GM23338 (cell line): ENCODE data around the gene C12orf56. TPM values are rescaled to one million over a fixed set of nuclear protein-coding genes. Genes with fewer than 3 reads are reported as not detected.

Experiments used
- ATAC-seq: fragments of 200-7000 bp; cut with Tn5 transposase; 3 replicates; pipeline ENCODE4 v1.9.1; 2020
- DNase-seq: peaks from one replicate; pipeline ENCODE4 v3.0.0-alpha.2; 2015; ENCODE audit warnings: low spot score
- H2AFZ ChIP-seq: fragments of 200-600 bp; sonication (generic); 2 replicates; pipeline ENCODE4 v1.8.0; 2016; ENCODE audit warnings: antibody characterized with exemption, mild to moderate bottlenecking, moderate library complexity
- H3F3A ChIP-seq: fragments of 200-600 bp; sonication (generic); replicated peaks from 2 replicates; pipeline ENCODE4 v1.8.0; 2017; ENCODE audit warnings: antibody characterized with exemption, mixed run types, low read depth
- H3K27ac ChIP-seq: fragments of 200-600 bp; sonication (generic); 2 replicates; pipeline ENCODE4 v1.6.1; 2016; ENCODE audit warnings: low read depth
- H3K27me3 ChIP-seq: fragments of 200-600 bp; sonication (generic); 2 replicates; pipeline ENCODE4 v1.8.0; 2016; ENCODE audit warnings: mild to moderate bottlenecking, mixed run types, moderate library complexity; ENCODE audit not compliant: insufficient read depth
- H3K36me3 ChIP-seq: fragments of 200-600 bp; sonication (generic); 2 replicates; pipeline ENCODE4 v1.8.0; 2016; ENCODE audit warnings: mild to moderate bottlenecking; ENCODE audit not compliant: insufficient read depth
- H3K4me1 ChIP-seq: fragments of 200-600 bp; sonication (generic); 2 replicates; pipeline ENCODE4 v1.8.0; 2016; ENCODE audit warnings: mild to moderate bottlenecking, moderate library complexity; ENCODE audit not compliant: insufficient read depth
- H3K4me2 ChIP-seq: fragments of 200-600 bp; sonication (generic); 2 replicates; pipeline ENCODE4 v1.7.1; 2017; ENCODE audit warnings: mixed run types
- H3K4me3 ChIP-seq: fragments of 200-600 bp; sonication (generic); 2 replicates; pipeline ENCODE4 v1.6.1; 2016; ENCODE audit warnings: mixed run types
- H3K79me2 ChIP-seq: fragments of 200-600 bp; sonication (generic); replicated peaks from 2 replicates; pipeline ENCODE4 v1.8.0; 2017; ENCODE audit warnings: mild to moderate bottlenecking; ENCODE audit not compliant: insufficient read depth
- H3K9me2 ChIP-seq: fragments of 200-600 bp; sonication (generic); 2 replicates; pipeline ENCODE4 v1.8.0; 2017; ENCODE audit not compliant: insufficient read depth
- H4K20me1 ChIP-seq: fragments of 200-600 bp; sonication (generic); replicated peaks from 2 replicates; pipeline ENCODE4 v1.8.0; 2017; ENCODE audit warnings: mild to moderate bottlenecking; ENCODE audit not compliant: insufficient read depth
- H3K27ac Mint-ChIP-seq: 2 replicates; pipeline ENCODE4 v1.8.0; 2020; ENCODE audit warnings: inconsistent platforms, mild to moderate bottlenecking, moderate library complexity, mixed read lengths
- H3K27me3 Mint-ChIP-seq: 3 replicates; pipeline ENCODE4 v1.8.0; 2022; ENCODE audit warnings: low read depth, mild to moderate bottlenecking, moderate library complexity, mixed read lengths, inconsistent platforms; ENCODE audit not compliant: insufficient read depth, poor library complexity
- H3K36me3 Mint-ChIP-seq: 3 replicates; pipeline ENCODE4 v1.8.0; 2021; ENCODE audit warnings: low read depth, mild to moderate bottlenecking, inconsistent platforms, moderate library complexity, mixed read lengths
- H3K4me1 Mint-ChIP-seq: 3 replicates; pipeline ENCODE4 v1.8.0; 2020; ENCODE audit warnings: mild to moderate bottlenecking, inconsistent platforms, mixed read lengths
- H3K4me3 Mint-ChIP-seq: 3 replicates; pipeline ENCODE4 v1.8.0; 2021; ENCODE audit warnings: moderate library complexity, mild to moderate bottlenecking, inconsistent platforms, mixed read lengths
- H3K9me3 Mint-ChIP-seq: 3 replicates; pipeline ENCODE4 v1.8.0; 2020; ENCODE audit warnings: moderate library complexity, mild to moderate bottlenecking, inconsistent platforms, mixed read lengths
- CREB1 ChIP-seq: fragments of 250-450 bp; sonication (Bioruptor Pico); IDR thresholded peaks from 2 replicates; pipeline ENCODE4 v1.5.0; 2020; ENCODE audit warnings: low read depth, mild to moderate bottlenecking, moderate library complexity
- CTCF ChIP-seq, 2 experiments: fragments of 200-600 bp in 1 of 2; sonication (generic) in 1 of 2; conservative IDR thresholded peaks; 2 replicates each; pipeline versions ENCODE4 v1.5.1 to v1.6.1; 2016 to 2017; ENCODE audit warnings: antibody characterized with exemption in 2 of 2, low read depth in 2 of 2, mild to moderate bottlenecking in 2 of 2, moderate library complexity in 1 of 2
- EZH2 ChIP-seq: fragments of 200-600 bp; sonication (generic); IDR thresholded peaks from one replicate; pipeline ENCODE4 v1.8.0; 2017; ENCODE audit warnings: antibody characterized with exemption, mild to moderate bottlenecking, low read depth; ENCODE audit not compliant: unreplicated experiment
- EZH2phosphoT487 ChIP-seq: fragments of 200-600 bp; sonication (generic); IDR thresholded peaks from one replicate; pipeline ENCODE4 v1.8.1; 2018; ENCODE audit warnings: antibody characterized with exemption; ENCODE audit not compliant: unreplicated experiment
- POLR2AphosphoS5 ChIP-seq: IDR thresholded peaks from 2 replicates; pipeline ENCODE4 v1.6.1; 2016; ENCODE audit warnings: antibody characterized with exemption, low read depth
- STAT1 ChIP-seq: IDR thresholded peaks from one replicate; pipeline ENCODE4 v1.6.1; 2016; ENCODE audit warnings: antibody characterized with exemption; ENCODE audit not compliant: unreplicated experiment
- ZNF114 ChIP-seq: fragments of 250-450 bp; sonication (Bioruptor Pico); IDR thresholded peaks from 2 replicates; pipeline ENCODE4 v1.5.0; 2020; ENCODE audit warnings: mild to moderate bottlenecking, moderate library complexity
- ZNF331 ChIP-seq: fragments of 250-450 bp; sonication (Bioruptor Pico); IDR thresholded peaks from 2 replicates; pipeline ENCODE4 v1.5.0; 2020; ENCODE audit warnings: low read depth, mild to moderate bottlenecking, moderate library complexity
- ZNF462 ChIP-seq: fragments of 250-450 bp; sonication (Bioruptor Pico); IDR thresholded peaks from 2 replicates; pipeline ENCODE4 v1.5.0; 2020; ENCODE audit warnings: mild to moderate bottlenecking, moderate library complexity
- polyA plus RNA-seq: library from polyadenylated mRNA; unstranded; fragments of >200 nt; fragmentation: Nextera tagmentation; extraction: Ambion mirVana; gene quantifications from 2 replicates; pipeline ENCODE4 v1.2.1, GENCODE V29; 2016
- total RNA-seq: library from RNA; depleted of rRNA; stranded (reverse); fragments of >200 nt; shearing (Covaris generic); gene quantifications from 2 replicates; pipeline ENCODE4 v1.2.3, GENCODE V29; 2014
- TF ChIP-seq, protein P1 (sequence below): IDR thresholded peaks from 2 replicates; pipeline ENCODE4 v1.6.1; 2016; ENCODE audit warnings: antibody characterized with exemption
- TF ChIP-seq, protein P2 (sequence below): IDR thresholded peaks from one replicate; pipeline ENCODE4 v1.6.1; 2018; ENCODE audit warnings: antibody characterized with exemption; ENCODE audit not compliant: unreplicated experiment

C12orf56 gene
- total and polyA plus RNA-seq, 2 experiments from 2014 or later, result 6.4 to 9.3 TPM

DNA sequence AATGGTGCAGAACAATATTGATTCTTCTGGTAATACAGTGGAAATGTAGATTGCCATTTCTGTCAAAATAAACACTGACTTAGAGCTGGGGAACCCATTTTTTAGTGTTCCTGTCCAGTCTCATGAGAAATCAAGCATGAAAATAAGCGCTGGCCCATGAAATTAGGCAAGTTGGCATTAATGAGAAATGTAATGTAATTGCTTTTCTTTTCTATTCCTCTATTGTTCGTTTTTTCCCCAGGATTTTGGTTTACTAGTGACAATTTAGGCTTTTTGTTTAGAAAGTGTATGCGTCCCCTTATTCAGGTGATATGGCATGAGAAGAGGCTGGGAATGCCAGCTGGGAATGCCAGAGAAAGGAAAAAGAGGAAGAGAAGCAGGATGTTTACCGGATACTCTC lies 104.0 kb downstream of the C12orf56 start (continued):
- no peak for TF ChIP-seq ZNF462 (CRISPR knock-in tag)
- no peak for TF ChIP-seq EZH2
- TF ChIP-seq ZNF331 (CRISPR knock-in tag), result no peak
- TF ChIP-seq EZH2phosphoT487, result no peak
- TF ChIP-seq CTCF (conservative IDR thresholded peaks at IDR 0.05; ENCODE audit: low read depth in 2 of 2), result no peak
- TF ChIP-seq ZNF114 (CRISPR knock-in tag), result no peak

GRCh38 chr12:64284256-64284655 lies 106.3 kb downstream of the C12orf56 start:
- no peak overlapping the region for H3K27ac ChIP-seq
- H3K27ac Mint-ChIP-seq, result no peak overlapping the region
- H3K4me3 ChIP-seq, result no peak overlapping the region
- no peaks in the 10 kb centered on the region for H3K4me1 Mint-ChIP-seq
- no peaks in the 10 kb centered on the region for H3K36me3 ChIP-seq
- H3K36me3 Mint-ChIP-seq, result no peaks in the 10 kb centered on the region; the same call in 2 of the 3 replicates
- DNase-seq (no peak), ATAC-seq (no peak)
- H2AFZ ChIP-seq, result no peak overlapping the region
- no peaks in the 10 kb centered on the region for H3K27me3 ChIP-seq
- H3K9me2 ChIP-seq, result no peaks in the 10 kb centered on the region
- H3K27me3 Mint-ChIP-seq, result no peaks in the 10 kb centered on the region
- H3K4me1 ChIP-seq, result no peaks in the 10 kb centered on the region
- no peaks in the 10 kb centered on the region for H3K79me2 ChIP-seq
- H3K4me3 Mint-ChIP-seq, result no peak overlapping the region
- no peaks in the 10 kb centered on the region for H3F3A ChIP-seq
- H4K20me1 ChIP-seq, result no peaks in the 10 kb centered on the region; the same call in 1 of the 2 replicates
- no peak overlapping the region for H3K4me2 ChIP-seq
- H3K9me3 Mint-ChIP-seq, result peaks cover 7% of the 10 kb centered on the region
- TF ChIP-seq POLR2AphosphoS5 (no peak), ZNF331 (CRISPR knock-in tag) (no peak), STAT1 (no peak), EZH2 (no peak), CREB1 (CRISPR knock-in tag) (no peak)
- TF ChIP-seq, protein P1, sequence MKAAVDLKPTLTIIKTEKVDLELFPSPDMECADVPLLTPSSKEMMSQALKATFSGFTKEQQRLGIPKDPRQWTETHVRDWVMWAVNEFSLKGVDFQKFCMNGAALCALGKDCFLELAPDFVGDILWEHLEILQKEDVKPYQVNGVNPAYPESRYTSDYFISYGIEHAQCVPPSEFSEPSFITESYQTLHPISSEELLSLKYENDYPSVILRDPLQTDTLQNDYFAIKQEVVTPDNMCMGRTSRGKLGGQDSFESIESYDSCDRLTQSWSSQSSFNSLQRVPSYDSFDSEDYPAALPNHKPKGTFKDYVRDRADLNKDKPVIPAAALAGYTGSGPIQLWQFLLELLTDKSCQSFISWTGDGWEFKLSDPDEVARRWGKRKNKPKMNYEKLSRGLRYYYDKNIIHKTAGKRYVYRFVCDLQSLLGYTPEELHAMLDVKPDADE, result no peak
- TF ChIP-seq, protein P2, sequence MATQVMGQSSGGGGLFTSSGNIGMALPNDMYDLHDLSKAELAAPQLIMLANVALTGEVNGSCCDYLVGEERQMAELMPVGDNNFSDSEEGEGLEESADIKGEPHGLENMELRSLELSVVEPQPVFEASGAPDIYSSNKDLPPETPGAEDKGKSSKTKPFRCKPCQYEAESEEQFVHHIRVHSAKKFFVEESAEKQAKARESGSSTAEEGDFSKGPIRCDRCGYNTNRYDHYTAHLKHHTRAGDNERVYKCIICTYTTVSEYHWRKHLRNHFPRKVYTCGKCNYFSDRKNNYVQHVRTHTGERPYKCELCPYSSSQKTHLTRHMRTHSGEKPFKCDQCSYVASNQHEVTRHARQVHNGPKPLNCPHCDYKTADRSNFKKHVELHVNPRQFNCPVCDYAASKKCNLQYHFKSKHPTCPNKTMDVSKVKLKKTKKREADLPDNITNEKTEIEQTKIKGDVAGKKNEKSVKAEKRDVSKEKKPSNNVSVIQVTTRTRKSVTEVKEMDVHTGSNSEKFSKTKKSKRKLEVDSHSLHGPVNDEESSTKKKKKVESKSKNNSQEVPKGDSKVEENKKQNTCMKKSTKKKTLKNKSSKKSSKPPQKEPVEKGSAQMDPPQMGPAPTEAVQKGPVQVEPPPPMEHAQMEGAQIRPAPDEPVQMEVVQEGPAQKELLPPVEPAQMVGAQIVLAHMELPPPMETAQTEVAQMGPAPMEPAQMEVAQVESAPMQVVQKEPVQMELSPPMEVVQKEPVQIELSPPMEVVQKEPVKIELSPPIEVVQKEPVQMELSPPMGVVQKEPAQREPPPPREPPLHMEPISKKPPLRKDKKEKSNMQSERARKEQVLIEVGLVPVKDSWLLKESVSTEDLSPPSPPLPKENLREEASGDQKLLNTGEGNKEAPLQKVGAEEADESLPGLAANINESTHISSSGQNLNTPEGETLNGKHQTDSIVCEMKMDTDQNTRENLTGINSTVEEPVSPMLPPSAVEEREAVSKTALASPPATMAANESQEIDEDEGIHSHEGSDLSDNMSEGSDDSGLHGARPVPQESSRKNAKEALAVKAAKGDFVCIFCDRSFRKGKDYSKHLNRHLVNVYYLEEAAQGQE, result no peak
